HepG2 (cell line): Measurements from ENCODE around the gene TSNAXIP1. TPM values are rescaled to one million over a fixed set of nuclear protein-coding genes. Genes with fewer than 3 reads are reported as not detected.

Experiments used
- ESRRA ChIP-seq: sonication (generic); formaldehyde crosslinking; IDR thresholded peaks from 2 replicates; pipeline ENCODE4 v1.5.1; 2020; ENCODE audit warnings: mild to moderate bottlenecking, low read depth, missing genetic modification reagents
- FOXC1 ChIP-seq: sonication (generic); formaldehyde crosslinking; IDR thresholded peaks from 2 replicates; pipeline ENCODE4 v1.8.0; 2022; ENCODE audit warnings: mild to moderate bottlenecking, missing genetic modification reagents, borderline replicate concordance
- GPBP1L1 ChIP-seq: sonication (generic); formaldehyde crosslinking; IDR thresholded peaks from 2 replicates; pipeline ENCODE4 v1.5.0; 2020; ENCODE audit warnings: mild to moderate bottlenecking, missing genetic modification reagents
- GZF1 ChIP-seq: sonication (generic); formaldehyde crosslinking; IDR thresholded peaks from 2 replicates; pipeline ENCODE4 v1.5.1; 2020; ENCODE audit warnings: mild to moderate bottlenecking, missing genetic modification reagents
- KLF11 ChIP-seq: IDR thresholded peaks from 2 replicates; pipeline ENCODE4 v1.6.1; 2016; ENCODE audit warnings: missing compliant biosample characterization
- MAX ChIP-seq: IDR thresholded peaks from 2 replicates; pipeline ENCODE4 v1.6.1; 2012; ENCODE audit warnings: inconsistent platforms
- MTA3 ChIP-seq: sonication (generic); formaldehyde crosslinking; IDR thresholded peaks from 2 replicates; pipeline ENCODE4 v1.4.0; 2020; ENCODE audit warnings: missing genetic modification reagents
- NFIB ChIP-seq: sonication (generic); formaldehyde crosslinking; IDR thresholded peaks from 2 replicates; pipeline ENCODE4 v1.9.0; 2021; ENCODE audit warnings: missing genetic modification reagents, mild to moderate bottlenecking, borderline replicate concordance
- RBM22 ChIP-seq: fragments of 200-400 bp; formaldehyde crosslinking; optimal IDR thresholded peaks from 2 replicates; pipeline ENCODE3; 2017; ENCODE audit warnings: mild to moderate bottlenecking, low read length, moderate library complexity
- RBM39 ChIP-seq: fragments of 200-400 bp; formaldehyde crosslinking; IDR thresholded peaks from one replicate; pipeline ENCODE4 v1.6.1; 2018; ENCODE audit warnings: antibody characterized with exemption, mild to moderate bottlenecking, low read depth, low read length; ENCODE audit not compliant: poor library complexity, severe bottlenecking
- TFDP2 ChIP-seq: sonication (generic); formaldehyde crosslinking; IDR thresholded peaks from 2 replicates; pipeline ENCODE4 v1.4.0; 2020; ENCODE audit warnings: missing genetic modification reagents
- TGIF2 ChIP-seq: IDR thresholded peaks from 2 replicates; pipeline ENCODE4 v1.6.1; 2016; ENCODE audit warnings: control low read depth, missing compliant biosample characterization
- ZNF646 ChIP-seq: sonication (generic); formaldehyde crosslinking; IDR thresholded peaks from 2 replicates; pipeline ENCODE4 v1.9.0; 2021; ENCODE audit warnings: mild to moderate bottlenecking, missing genetic modification reagents
- ZNF792 ChIP-seq: IDR thresholded peaks from 2 replicates; pipeline ENCODE4 v1.6.1; 2016
- polyA plus RNA-seq, 8 experiments: library from polyadenylated mRNA; depleted of rRNA in 3 of 8; stranded (reverse) in 7 of 8; unstranded in 1 of 8; fragments of >200 nt; fragmentation: Illumina TruSeq in 4 of 8; extraction: Trizol in 4 of 8; gene quantifications; 2 replicates each; pipeline versions ENCODE4 v1.2.1 to v1.2.3, GENCODE V29; 2011 to 2016; ENCODE audit warnings: low read depth in 4 of 8, missing spikeins in 1 of 8, mixed read lengths in 1 of 8; ENCODE audit not compliant: insufficient read depth in 1 of 8
- total RNA-seq, 5 experiments: library from RNA; depleted of rRNA; stranded (reverse); fragments of >200 nt; fragmentation: Illumina TruSeq; extraction: Trizol; gene quantifications; 2 replicates each; pipeline ENCODE4 v1.2.3, GENCODE V29; 2016; ENCODE audit warnings: low read depth in 1 of 5

TSNAXIP1 gene
- total and polyA plus RNA-seq, 2 of the 13 experiments (the other 11 are each of a cell fraction or from before 2014, with no cell fraction given): 0.37 to 0.86 TPM

- TF ChIP-seq ZNF646 (CRISPR knock-in tag) (no peak), FOXC1 (CRISPR knock-in tag) (peak; percentile 98), TGIF2 (CRISPR knock-in tag) (peak; percentile 93), GZF1 (no peak), RBM22 (peak; percentile 98), MAX (peak; percentile 83), KLF11 (CRISPR knock-in tag) (peak; percentile 69; the same call in 1 of the 2 replicates), ESRRA (no peak), RBM39 (peak; percentile 95), NFIB (CRISPR knock-in tag) (peak; percentile 83; the same call in 1 of the 2 replicates), ZNF792 (CRISPR knock-in tag) (peak; percentile 94), MTA3 (CRISPR knock-in tag) (no peak), TFDP2 (CRISPR knock-in tag) (peak; percentile 86), GPBP1L1 (CRISPR knock-in tag) (no peak)
Measured at GRCh38 chr16:67872631-67873434, 66.1 kb downstream of the TSNAXIP1 start, which contains the start of gene EDC4 (continued).
